Ovary (tissue), 9 donors: ENCODE data around the gene ARSG. TPM values are rescaled to one million over a fixed set of nuclear protein-coding genes. Genes with fewer than 3 reads are reported as not detected.

Source experiments
- DNase-seq, 5 donors: peaks; one replicate each; pipeline ENCODE4 v3.0.0-alpha.2; 2019 to 2020
- H3K27ac ChIP-seq, 2 donors: fragments of 200-600 bp; one replicate each; pipeline versions ENCODE4 v1.5.1 to v1.8.0; 2019 to 2022
- H3K27me3 ChIP-seq: fragments of 200-600 bp; one replicate; pipeline ENCODE4 v1.8.0; 2022
- H3K36me3 ChIP-seq: fragments of 200-600 bp; sonication (generic); one replicate; pipeline ENCODE4 v1.5.1; 2019
- H3K4me1 ChIP-seq: one replicate; pipeline ENCODE4 v1.8.1; 2013; ENCODE audit warnings: mild to moderate bottlenecking, moderate library complexity; ENCODE audit not compliant: insufficient read depth
- H3K4me3 ChIP-seq: fragments of 200-600 bp; sonication (generic); one replicate; pipeline ENCODE4 v1.5.1; 2017
- H3K9me3 ChIP-seq, 2 donors: fragments of 200-600 bp in 1 of 2; sonication (generic) in 1 of 2; one replicate each; pipeline versions ENCODE4 v1.5.1 to v1.8.1; 2013 to 2019; ENCODE audit warnings: mild to moderate bottlenecking in 1 of 2, moderate library complexity in 1 of 2
- EP300 ChIP-seq: sonication (generic); formaldehyde crosslinking; IDR thresholded peaks from one replicate; pipeline ENCODE4 v1.6.1; 2017; ENCODE audit warnings: antibody characterized with exemption
- POLR2A ChIP-seq: fragments of 450-650 bp; IDR thresholded peaks from one replicate; pipeline ENCODE4 v1.6.1; 2017; ENCODE audit warnings: antibody characterized with exemption, mild to moderate bottlenecking, moderate library complexity
- WGBS, 3 donors: extraction: QIAGEN DNeasy Blood & Tissue Kit in 1 of 3; methylation state at CpG; one replicate each; pipeline versions ENCODE4 v1.1.5 to v1.1.7; 2013 to 2017; 5-methylcytosine and 5-hydroxymethylcytosine counted together
- intact Hi-C, 4 donors: fragments of 100-400 bp; cut with DNase I; formaldehyde crosslinking; loops; one replicate each; pipeline versions ENCODE4 v1.11.0 to v1.15.1; 2022 to 2023
- polyA plus RNA-seq, 2 donors: library from polyadenylated mRNA; stranded (reverse); fragments of 200-250 nt in 1 of 2; fragments of 350-450 nt in 1 of 2; fragmentation: Illumina TruSeq in 1 of 2; extraction: RNeasy Lipid Tissue Mini Kit (QIAGEN cat#74804) in 1 of 2; gene quantifications; one replicate each; pipeline ENCODE4 v1.2.3, GENCODE V29; 2013 to 2014
- total RNA-seq, 7 donors: library from RNA; depleted of rRNA in 2 of 7; stranded (reverse); fragments of >200 nt in 2 of 7; fragmentation: NEBNext Ultra II Directional in 3 of 7; extraction: Animal tissue kit (Norgen Biotek cat#: 25700) in 3 of 7; gene quantifications; one replicate each; pipeline versions ENCODE4 v1.1.0 to v1.2.4, GENCODE V29; 2016 to 2023
- TF ChIP-seq, protein P1 (sequence below), 3 donors: fragments of 450-650 bp in 2 of 3; fragments of 200-600 bp in 1 of 3; IDR thresholded peaks; one replicate each; pipeline versions ENCODE4 v1.5.1 to v1.8.0; 2016 to 2022; ENCODE audit warnings: antibody characterized with exemption in 3 of 3, mild to moderate bottlenecking in 1 of 3
- donor health status: DM: no; HTN: no; CAD: no; lungs with moderate emphysema.
- donor health status: DM: no; HTN: no; CAD: no.
- donor health status: Bipolar disorder and iron deficiency.
- donor health status: DM: yes; HTN: yes; CAD: no.
- donor health status: DM: no; HTN: no; CAD: no.
- donor health status: DM: yes; HTN: yes; CAD: no.

Gene ARSG
- total and polyA plus RNA-seq, 9 donors = 5.2 to 19.8 (median 11.1) TPM

DNA sequence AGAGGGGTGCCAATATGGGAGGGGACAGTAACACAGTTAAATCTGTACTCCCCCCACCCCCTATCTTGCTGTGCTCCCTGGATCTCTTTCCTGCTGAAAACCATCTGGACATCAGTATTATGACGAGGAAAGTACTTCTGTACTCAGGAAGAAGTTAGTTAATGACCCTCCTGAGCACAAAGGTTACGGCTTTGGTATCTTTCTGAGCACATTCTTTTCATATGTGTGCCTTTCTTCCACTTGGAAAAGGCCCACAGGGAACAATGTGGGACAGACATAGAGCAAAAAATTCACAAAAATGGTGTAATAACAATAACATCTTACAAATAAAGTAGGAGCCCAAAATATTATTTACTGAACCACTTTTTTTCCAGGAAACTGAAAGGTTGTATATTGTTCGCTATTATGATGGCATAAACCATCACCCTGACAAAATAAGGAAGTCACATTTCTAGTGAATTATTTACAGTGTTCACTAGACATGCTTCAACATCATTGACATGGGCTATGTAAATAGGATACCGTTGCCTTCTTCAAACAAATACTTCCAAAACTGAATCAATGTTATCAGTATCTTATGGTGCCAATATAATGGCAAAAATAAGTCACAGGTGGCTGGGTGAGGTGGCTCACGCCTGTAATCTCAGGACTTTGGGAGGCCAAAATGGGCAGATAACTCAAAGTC, 160.5 kb downstream of the ARSG start:
- Histone ChIP-seq H3K9me3 (no peaks in the 10 kb centered on the region), H3K36me3 (no peaks in the 10 kb centered on the region), H3K4me1 (peaks cover 2% of the 10 kb centered on the region), H3K27me3 (no peaks in the 10 kb centered on the region), H3K27ac (no peak overlapping the region), H3K4me3 (no peak overlapping the region)
- 73 to 78% (median 77%) methylated on average over 5 of the region's 5 CpGs for WGBS, 3 donors
- no peak for DNase-seq
- intact Hi-C loops = no loop called here
- TF ChIP-seq EP300 (no peak), POLR2A (no peak)
- TF ChIP-seq, protein P1, sequence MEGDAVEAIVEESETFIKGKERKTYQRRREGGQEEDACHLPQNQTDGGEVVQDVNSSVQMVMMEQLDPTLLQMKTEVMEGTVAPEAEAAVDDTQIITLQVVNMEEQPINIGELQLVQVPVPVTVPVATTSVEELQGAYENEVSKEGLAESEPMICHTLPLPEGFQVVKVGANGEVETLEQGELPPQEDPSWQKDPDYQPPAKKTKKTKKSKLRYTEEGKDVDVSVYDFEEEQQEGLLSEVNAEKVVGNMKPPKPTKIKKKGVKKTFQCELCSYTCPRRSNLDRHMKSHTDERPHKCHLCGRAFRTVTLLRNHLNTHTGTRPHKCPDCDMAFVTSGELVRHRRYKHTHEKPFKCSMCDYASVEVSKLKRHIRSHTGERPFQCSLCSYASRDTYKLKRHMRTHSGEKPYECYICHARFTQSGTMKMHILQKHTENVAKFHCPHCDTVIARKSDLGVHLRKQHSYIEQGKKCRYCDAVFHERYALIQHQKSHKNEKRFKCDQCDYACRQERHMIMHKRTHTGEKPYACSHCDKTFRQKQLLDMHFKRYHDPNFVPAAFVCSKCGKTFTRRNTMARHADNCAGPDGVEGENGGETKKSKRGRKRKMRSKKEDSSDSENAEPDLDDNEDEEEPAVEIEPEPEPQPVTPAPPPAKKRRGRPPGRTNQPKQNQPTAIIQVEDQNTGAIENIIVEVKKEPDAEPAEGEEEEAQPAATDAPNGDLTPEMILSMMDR (IDR thresholded peaks at IDR 0.05) = no peak

DNA sequence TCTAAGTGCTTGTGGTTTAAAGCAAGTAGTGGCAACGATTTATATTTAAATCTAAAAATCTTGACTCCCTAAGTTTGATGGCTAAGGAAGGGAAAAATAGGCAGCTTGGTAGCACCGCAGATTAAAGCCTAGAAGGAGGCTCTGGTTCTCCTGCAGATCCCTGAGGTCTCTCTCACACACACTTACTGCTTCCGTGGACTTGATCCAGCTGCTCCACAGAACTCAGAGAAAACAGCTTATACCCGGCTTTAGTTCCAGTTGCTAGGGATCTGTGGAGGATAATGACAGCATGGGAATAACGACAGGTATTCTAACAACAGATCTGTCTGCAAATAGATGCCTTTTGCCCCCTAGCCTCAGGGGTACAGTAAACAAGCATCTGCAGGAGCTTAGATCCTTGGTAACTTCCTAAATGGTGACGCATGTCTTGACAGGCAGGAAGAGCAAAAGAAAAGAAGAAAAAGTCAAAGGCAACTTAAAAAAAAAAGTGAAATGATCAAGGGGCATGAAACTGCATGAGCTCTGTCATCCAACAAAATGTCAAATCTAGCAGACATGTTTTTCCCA, 161.5 kb downstream of the ARSG start:
- WGBS, 3 donors = 62 to 71% (median 67%) methylated on average over 6 of the region's 6 CpGs
- no peaks in the 10 kb centered on the region for H3K36me3 ChIP-seq
- DNase-seq = no peak
- no peaks in the 10 kb centered on the region for H3K27me3 ChIP-seq
- no peak overlapping the region for H3K27ac ChIP-seq
- TF ChIP-seq POLR2A (no peak), EP300 (no peak)
- TF ChIP-seq, protein P1 (IDR thresholded peaks at IDR 0.05) = no peak
- H3K4me1 ChIP-seq = peaks cover 2% of the 10 kb centered on the region
- no peaks in the 10 kb centered on the region for H3K9me3 ChIP-seq
- no peak overlapping the region for H3K4me3 ChIP-seq
- intact Hi-C loops = no loop called here

DNA sequence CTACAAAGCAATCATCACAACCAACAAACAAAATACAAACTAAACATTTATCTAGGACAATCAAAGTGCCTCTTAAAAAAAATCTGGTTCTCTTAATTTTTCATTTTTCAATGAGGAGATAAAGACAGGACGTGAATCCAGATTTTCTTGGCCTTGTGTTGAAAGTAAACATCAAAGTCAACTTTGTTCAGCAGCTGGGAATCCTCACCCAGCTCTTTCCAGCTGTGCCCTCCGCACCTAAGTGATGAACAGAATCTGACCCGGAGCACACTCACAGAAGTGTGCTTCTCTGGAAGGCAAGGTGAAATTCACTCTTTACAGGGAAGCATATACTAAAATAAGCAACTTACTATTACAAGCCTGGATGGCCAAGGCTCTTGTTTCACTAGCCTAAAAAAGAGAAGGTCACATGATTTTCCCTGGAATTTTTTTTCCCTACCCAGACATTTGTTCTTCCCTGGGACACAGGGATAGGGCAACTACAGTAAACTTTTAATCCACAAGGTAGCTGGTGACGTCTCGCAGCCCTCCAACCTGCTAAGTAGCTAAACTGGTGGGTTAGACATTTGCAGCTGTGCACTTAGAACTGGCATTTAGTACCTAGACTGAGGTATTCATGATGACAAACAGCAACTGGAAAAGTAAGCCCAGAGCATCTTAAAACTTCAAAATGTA, 162.8 kb downstream of the ARSG start:
- H3K9me3 ChIP-seq = no peaks in the 10 kb centered on the region
- 49 to 52% (median 51%) methylated on average over 5 of the region's 5 CpGs for WGBS, 3 donors
- intact Hi-C loops = no loop called here
- no peak overlapping the region for H3K27ac ChIP-seq
- peaks cover 4% of the 10 kb centered on the region for H3K4me1 ChIP-seq
- H3K4me3 ChIP-seq = no peak overlapping the region
- no peaks in the 10 kb centered on the region for H3K27me3 ChIP-seq
- no peak for DNase-seq
- no peaks in the 10 kb centered on the region for H3K36me3 ChIP-seq
- TF ChIP-seq POLR2A (no peak), EP300 (no peak)
- TF ChIP-seq, protein P1 (IDR thresholded peaks at IDR 0.05) = no peak

DNA sequence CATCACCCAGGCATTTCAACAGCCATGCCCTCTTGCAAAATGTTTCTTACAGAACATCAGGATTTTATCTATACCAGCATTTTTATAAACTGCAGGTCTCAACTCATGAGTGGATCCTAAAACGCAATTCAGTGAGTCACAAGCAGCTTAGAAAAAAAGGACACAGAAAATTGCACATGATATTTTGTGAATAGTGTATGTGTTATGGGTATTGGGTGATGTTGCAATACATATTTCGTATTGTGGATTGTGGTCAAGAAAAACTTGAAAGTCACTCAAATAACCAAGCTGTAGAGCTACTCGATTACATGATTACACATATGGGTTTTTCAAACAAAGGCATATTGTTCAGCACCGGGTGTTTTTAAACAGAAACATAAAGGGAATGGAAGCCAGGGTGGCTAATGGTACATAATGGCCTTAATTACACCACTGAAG, 164.6 kb downstream of the ARSG start:
- 11 to 21% (median 20%) methylated on average over 4 of the region's 4 CpGs for WGBS, 3 donors
- peak in 1 of 5 donors; percentile 43 for DNase-seq
- no peaks in the 10 kb centered on the region for H3K36me3 ChIP-seq
- peak overlapping the region; percentile 69 to 70 for H3K27ac ChIP-seq
- H3K4me3 ChIP-seq = peak overlapping the region; percentile 78
- no peaks in the 10 kb centered on the region for H3K27me3 ChIP-seq
- H3K4me1 ChIP-seq = peaks cover 4% of the 10 kb centered on the region
- H3K9me3 ChIP-seq = no peaks in the 10 kb centered on the region
- TF ChIP-seq, protein P1 (IDR thresholded peaks at IDR 0.05) = no peak
- TF ChIP-seq POLR2A = no peak
- TF ChIP-seq EP300 = no peak
- intact Hi-C loops = loop anchor here in 1 of 4 donors (5.0 kb wide), 1 partner anchor 56 kb away; the partner anchor contains the start of gene PRKAR1A
